Measurements from ENCODE around the gene PKD1L1. TPM values are rescaled to one million over a fixed set of nuclear protein-coding genes. Genes with fewer than 3 reads are reported as not detected.
A peak's percentile ranks its signal among the peaks of the same experiment; 100 is the strongest.
"Not testable (repeated sequence)": the region's sequence is repeated elsewhere in the genome, so short reads cannot be mapped to it uniquely, and the experiment has no call there.

The PKD1L1 gene
- polyA plus RNA-seq, 1 of the 3 experiments (the other 2 are of a cell fraction), result 0.10 TPM

DNA sequence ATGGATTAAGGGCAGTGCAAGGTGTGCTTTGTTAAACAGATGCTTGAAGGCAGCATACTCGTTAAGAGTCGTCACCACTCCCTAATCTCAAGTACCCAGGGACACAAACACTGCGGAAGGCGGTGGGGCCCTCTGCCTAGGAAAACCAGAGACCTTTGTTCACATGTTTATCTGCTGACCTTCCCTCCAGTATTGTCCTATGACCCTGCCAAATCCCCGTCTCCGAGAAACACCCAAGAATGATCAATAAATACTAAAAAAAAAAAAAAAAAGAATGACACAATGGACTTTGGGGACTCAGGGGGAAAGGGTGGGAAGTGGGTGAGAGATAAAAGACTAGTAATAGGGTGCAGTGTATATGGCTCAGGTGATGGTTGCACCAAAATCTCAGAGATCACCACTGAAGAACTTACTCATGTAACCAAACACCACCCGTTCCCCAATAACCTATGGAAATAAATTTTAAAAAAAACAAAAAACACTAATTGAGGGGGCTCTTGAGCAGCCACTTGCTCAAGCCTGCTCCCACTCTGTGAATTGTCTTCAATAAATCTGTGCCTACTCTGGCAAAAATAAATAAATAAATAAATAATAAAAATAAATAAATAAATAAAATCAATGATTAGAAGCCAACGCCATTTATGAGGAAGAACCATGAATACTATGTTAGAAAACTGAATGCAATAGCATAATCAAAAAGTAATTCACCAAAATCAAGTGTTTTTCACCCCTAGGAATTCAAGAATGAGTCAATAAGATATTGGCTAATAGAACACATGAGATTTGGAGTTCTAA is 25.0 kb downstream of the PKD1L1 start:
- H4K20me1 ChIP-seq (ENCODE audit: insufficient read depth); H3K4me2 ChIP-seq; POLR2A ChIA-PET; H3F3A ChIP-seq (replicated peaks; ENCODE audit: insufficient read depth); H3K9me2 ChIP-seq; H3K36me3 ChIP-seq (replicated peaks in 1 of 2; ENCODE audit: control insufficient read depth in 1 of 2, insufficient read depth in 2 of 2, low read length in 1 of 2); H3K79me2 ChIP-seq (ENCODE audit: insufficient read depth); H3K9me3 ChIP-seq; H3K27ac ChIP-seq (ENCODE audit: low read depth in 2 of 2, low read length in 1 of 2); H3K4me1 ChIP-seq (ENCODE audit: control insufficient read depth in 1 of 2, insufficient read depth in 2 of 2, low read depth in 1 of 2, low read length in 1 of 2); DNase-seq; H3K27me3 ChIP-seq (ENCODE audit: insufficient read depth); H3K4me3 ChIP-seq (ENCODE audit: low read depth in 2 of 2, low read length in 1 of 2); CTCF ChIA-PET; H3K9ac ChIP-seq; H2AFZ ChIP-seq (ENCODE audit: low read depth): not testable (repeated sequence)
- WGBS (ENCODE audit: low lambda C conversion rate), result 74% methylated on average over 8 of the region's 8 CpGs

DNA sequence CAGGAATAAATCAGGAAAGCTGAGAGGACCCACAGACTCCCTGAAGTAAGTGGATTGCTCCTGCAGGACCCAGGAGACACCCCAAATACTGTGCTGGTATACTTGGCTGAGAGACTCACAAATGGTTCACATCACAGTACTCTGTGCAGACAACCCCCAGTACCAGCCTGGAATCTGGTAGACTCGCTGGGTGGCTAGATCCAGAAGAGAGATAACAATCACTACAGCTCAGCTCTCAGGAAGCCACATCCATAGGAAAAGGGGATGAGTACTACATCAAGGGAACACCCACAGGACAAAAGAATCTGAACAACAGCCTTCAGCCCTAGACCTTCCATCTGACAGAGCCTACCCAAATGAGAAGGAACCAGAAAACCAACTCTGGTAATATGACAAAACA is 31.8 kb downstream of the PKD1L1 start:
- H3K9ac ChIP-seq; H4K20me1 ChIP-seq (ENCODE audit: insufficient read depth); H3K9me3 ChIP-seq: not testable (repeated sequence)

DNA sequence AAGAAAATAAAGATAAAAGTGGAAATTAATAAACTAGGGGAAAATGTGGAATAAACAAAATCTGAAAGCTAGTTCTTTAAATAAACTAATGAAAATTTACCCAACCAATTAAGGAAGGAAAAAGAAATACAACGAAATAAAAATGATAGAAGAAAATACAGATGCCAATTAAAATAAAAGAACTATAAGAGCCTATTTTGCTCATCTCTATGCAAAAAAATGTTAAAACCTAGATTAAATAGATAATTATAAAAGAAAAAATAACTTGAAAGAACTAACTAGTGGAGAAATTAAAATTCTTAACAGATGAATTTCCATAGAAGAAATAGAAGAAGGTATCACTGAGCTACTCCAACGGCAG is 32.7 kb downstream of the PKD1L1 start:
- no peak overlapping the region for H3K4me3 ChIP-seq (ENCODE audit: low read depth in 2 of 2, low read length in 1 of 2)
- H2AFZ ChIP-seq (ENCODE audit: low read depth), result no peak overlapping the region
- ChIA-PET CTCF (interaction anchor here (1.0 to 4.0 kb wide), 7 partner anchors 10 to 650 kb away, joined by 3 to 19 read pairs (median 3); no protein-coding TSS in a partner anchor), POLR2A (no interaction called here)
- no peak overlapping the region for H3K27ac ChIP-seq (ENCODE audit: low read depth in 2 of 2, low read length in 1 of 2)
- H4K20me1 ChIP-seq (ENCODE audit: insufficient read depth), result no peaks in the 10 kb centered on the region
- H3K4me2 ChIP-seq, result no peak overlapping the region
- no peaks in the 10 kb centered on the region; a peak in 1 of 4 replicates for H3K4me1 ChIP-seq (ENCODE audit: control insufficient read depth in 1 of 2, insufficient read depth in 2 of 2, low read depth in 1 of 2, low read length in 1 of 2)
- no peaks in the 10 kb centered on the region for H3F3A ChIP-seq (replicated peaks; ENCODE audit: insufficient read depth)
- H3K9ac ChIP-seq, result no peak overlapping the region
- H3K79me2 ChIP-seq (ENCODE audit: insufficient read depth), result no peaks in the 10 kb centered on the region
- DNase-seq, result no peak
- peaks cover 7% of the 10 kb centered on the region for H3K9me3 ChIP-seq
- 50% methylated on average over 2 of the region's 2 CpGs for WGBS (ENCODE audit: low lambda C conversion rate)
- no peaks in the 10 kb centered on the region for H3K36me3 ChIP-seq (replicated peaks in 1 of 2; ENCODE audit: control insufficient read depth in 1 of 2, insufficient read depth in 2 of 2, low read length in 1 of 2)
- no peaks in the 10 kb centered on the region for H3K27me3 ChIP-seq (ENCODE audit: insufficient read depth)
- no peaks in the 10 kb centered on the region for H3K9me2 ChIP-seq
- no peak for TF ChIP-seq MXI1 (IDR thresholded peaks at IDR 0.05; ENCODE audit: low read depth, low read length)
- no peak for TF ChIP-seq NFIC (IDR thresholded peaks at IDR 0.05; ENCODE audit: borderline replicate concordance)
- TF ChIP-seq, protein P1, sequence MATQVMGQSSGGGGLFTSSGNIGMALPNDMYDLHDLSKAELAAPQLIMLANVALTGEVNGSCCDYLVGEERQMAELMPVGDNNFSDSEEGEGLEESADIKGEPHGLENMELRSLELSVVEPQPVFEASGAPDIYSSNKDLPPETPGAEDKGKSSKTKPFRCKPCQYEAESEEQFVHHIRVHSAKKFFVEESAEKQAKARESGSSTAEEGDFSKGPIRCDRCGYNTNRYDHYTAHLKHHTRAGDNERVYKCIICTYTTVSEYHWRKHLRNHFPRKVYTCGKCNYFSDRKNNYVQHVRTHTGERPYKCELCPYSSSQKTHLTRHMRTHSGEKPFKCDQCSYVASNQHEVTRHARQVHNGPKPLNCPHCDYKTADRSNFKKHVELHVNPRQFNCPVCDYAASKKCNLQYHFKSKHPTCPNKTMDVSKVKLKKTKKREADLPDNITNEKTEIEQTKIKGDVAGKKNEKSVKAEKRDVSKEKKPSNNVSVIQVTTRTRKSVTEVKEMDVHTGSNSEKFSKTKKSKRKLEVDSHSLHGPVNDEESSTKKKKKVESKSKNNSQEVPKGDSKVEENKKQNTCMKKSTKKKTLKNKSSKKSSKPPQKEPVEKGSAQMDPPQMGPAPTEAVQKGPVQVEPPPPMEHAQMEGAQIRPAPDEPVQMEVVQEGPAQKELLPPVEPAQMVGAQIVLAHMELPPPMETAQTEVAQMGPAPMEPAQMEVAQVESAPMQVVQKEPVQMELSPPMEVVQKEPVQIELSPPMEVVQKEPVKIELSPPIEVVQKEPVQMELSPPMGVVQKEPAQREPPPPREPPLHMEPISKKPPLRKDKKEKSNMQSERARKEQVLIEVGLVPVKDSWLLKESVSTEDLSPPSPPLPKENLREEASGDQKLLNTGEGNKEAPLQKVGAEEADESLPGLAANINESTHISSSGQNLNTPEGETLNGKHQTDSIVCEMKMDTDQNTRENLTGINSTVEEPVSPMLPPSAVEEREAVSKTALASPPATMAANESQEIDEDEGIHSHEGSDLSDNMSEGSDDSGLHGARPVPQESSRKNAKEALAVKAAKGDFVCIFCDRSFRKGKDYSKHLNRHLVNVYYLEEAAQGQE (IDR thresholded peaks at IDR 0.05; ENCODE audit: low read depth, low read length), result no peak
- TF ChIP-seq CHD2 (IDR thresholded peaks at IDR 0.05; ENCODE audit: low read length, partially characterized antibody), result no peak
- no peak for TF ChIP-seq SMC3 (IDR thresholded peaks at IDR 0.05; ENCODE audit: low read depth, low read length)
- TF ChIP-seq, protein P2, sequence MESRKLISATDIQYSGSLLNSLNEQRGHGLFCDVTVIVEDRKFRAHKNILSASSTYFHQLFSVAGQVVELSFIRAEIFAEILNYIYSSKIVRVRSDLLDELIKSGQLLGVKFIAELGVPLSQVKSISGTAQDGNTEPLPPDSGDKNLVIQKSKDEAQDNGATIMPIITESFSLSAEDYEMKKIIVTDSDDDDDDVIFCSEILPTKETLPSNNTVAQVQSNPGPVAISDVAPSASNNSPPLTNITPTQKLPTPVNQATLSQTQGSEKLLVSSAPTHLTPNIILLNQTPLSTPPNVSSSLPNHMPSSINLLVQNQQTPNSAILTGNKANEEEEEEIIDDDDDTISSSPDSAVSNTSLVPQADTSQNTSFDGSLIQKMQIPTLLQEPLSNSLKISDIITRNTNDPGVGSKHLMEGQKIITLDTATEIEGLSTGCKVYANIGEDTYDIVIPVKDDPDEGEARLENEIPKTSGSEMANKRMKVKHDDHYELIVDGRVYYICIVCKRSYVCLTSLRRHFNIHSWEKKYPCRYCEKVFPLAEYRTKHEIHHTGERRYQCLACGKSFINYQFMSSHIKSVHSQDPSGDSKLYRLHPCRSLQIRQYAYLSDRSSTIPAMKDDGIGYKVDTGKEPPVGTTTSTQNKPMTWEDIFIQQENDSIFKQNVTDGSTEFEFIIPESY (IDR thresholded peaks at IDR 0.05; ENCODE audit: borderline replicate concordance, low read depth), result no peak
- no peak for TF ChIP-seq TAF1 (IDR thresholded peaks at IDR 0.05; ENCODE audit: borderline replicate concordance, low read depth, low read length)
- TF ChIP-seq, protein P3, sequence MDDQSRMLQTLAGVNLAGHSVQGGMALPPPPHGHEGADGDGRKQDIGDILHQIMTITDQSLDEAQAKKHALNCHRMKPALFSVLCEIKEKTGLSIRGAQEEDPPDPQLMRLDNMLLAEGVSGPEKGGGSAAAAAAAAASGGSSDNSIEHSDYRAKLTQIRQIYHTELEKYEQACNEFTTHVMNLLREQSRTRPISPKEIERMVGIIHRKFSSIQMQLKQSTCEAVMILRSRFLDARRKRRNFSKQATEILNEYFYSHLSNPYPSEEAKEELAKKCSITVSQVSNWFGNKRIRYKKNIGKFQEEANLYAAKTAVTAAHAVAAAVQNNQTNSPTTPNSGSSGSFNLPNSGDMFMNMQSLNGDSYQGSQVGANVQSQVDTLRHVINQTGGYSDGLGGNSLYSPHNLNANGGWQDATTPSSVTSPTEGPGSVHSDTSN (IDR thresholded peaks at IDR 0.05), result no peak
- no peak for TF ChIP-seq JUND (IDR thresholded peaks at IDR 0.05)
- TF ChIP-seq, protein P4, sequence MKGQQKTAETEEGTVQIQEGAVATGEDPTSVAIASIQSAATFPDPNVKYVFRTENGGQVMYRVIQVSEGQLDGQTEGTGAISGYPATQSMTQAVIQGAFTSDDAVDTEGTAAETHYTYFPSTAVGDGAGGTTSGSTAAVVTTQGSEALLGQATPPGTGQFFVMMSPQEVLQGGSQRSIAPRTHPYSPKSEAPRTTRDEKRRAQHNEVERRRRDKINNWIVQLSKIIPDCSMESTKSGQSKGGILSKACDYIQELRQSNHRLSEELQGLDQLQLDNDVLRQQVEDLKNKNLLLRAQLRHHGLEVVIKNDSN (IDR thresholded peaks at IDR 0.05; ENCODE audit: borderline replicate concordance, low read depth), result no peak
- no peak for TF ChIP-seq ELF1 (IDR thresholded peaks at IDR 0.05)
- TF ChIP-seq FOSL2 (IDR thresholded peaks at IDR 0.05; ENCODE audit: borderline replicate concordance, low read depth), result no peak
- no peak for TF ChIP-seq RFX5 (IDR thresholded peaks at IDR 0.05; ENCODE audit: low read length)

More for the DNA sequence above, 31.8 kb downstream of the PKD1L1 start:
- H3K27me3 ChIP-seq (ENCODE audit: insufficient read depth); H3K9me2 ChIP-seq; H3K4me3 ChIP-seq (ENCODE audit: low read depth in 2 of 2, low read length in 1 of 2); H3K79me2 ChIP-seq (ENCODE audit: insufficient read depth); H3K36me3 ChIP-seq (replicated peaks in 1 of 2; ENCODE audit: control insufficient read depth in 1 of 2, insufficient read depth in 2 of 2, low read length in 1 of 2); H3K4me1 ChIP-seq (ENCODE audit: control insufficient read depth in 1 of 2, insufficient read depth in 2 of 2, low read depth in 1 of 2, low read length in 1 of 2); POLR2A ChIA-PET; H3K27ac ChIP-seq (ENCODE audit: low read depth in 2 of 2, low read length in 1 of 2); DNase-seq; H3F3A ChIP-seq (replicated peaks; ENCODE audit: insufficient read depth): not testable (repeated sequence)
- peak overlapping the region; percentile 28 for H3K4me2 ChIP-seq
- peak overlapping the region; percentile 47; the same call in 1 of the 2 replicates for H2AFZ ChIP-seq (ENCODE audit: low read depth)
- WGBS (ENCODE audit: low lambda C conversion rate), result 0% methylated on average over 1 of the region's 1 CpG
- TF ChIP-seq JUND (IDR thresholded peaks at IDR 0.05), result 0 out of 2 replicates have a peak, but pooled peaks have one; percentile 19
- peak; percentile 48 for TF ChIP-seq TCF12 (IDR thresholded peaks at IDR 0.05)
- TF ChIP-seq FOSL2 (IDR thresholded peaks at IDR 0.05; ENCODE audit: borderline replicate concordance, low read depth), result peak; percentile 8; the same call in 1 of the 2 replicates
- CTCF ChIA-PET, result interaction anchor here (1.0 to 4.0 kb wide), 7 partner anchors 9 to 651 kb away, joined by 3 to 19 read pairs (median 4); no protein-coding TSS in a partner anchor

Data from SK-N-SH (cell line).